HepG2 (cell line): ENCODE data around the gene MRPL43. TPM values are rescaled to one million over a fixed set of nuclear protein-coding genes. Genes with fewer than 3 reads are reported as not detected.

Source experiments
- CEBPG ChIP-seq: IDR thresholded peaks from 2 replicates; pipeline ENCODE4 v1.6.1; 2016
- EEA1 ChIP-seq: sonication (generic); formaldehyde crosslinking; IDR thresholded peaks from 2 replicates; pipeline ENCODE4 v1.5.1; 2020; ENCODE audit warnings: mild to moderate bottlenecking, missing genetic modification reagents, borderline replicate concordance
- EP300 ChIP-seq, 3 experiments: sonication (generic) in 1 of 3; formaldehyde crosslinking in 1 of 3; IDR thresholded peaks; 2 replicates each; pipeline versions ENCODE4 v1.5.1 to v1.6.1; 2011 to 2020; ENCODE audit warnings: low read depth in 2 of 3, low read length in 2 of 3, borderline replicate concordance in 1 of 3, improper control_type of control experiment in 1 of 3, mild to moderate bottlenecking in 1 of 3, missing genetic modification reagents in 1 of 3, moderate library complexity in 1 of 3
- EZH2 ChIP-seq: conservative IDR thresholded peaks from 2 replicates; pipeline ENCODE4 v1.6.1; 2012; ENCODE audit warnings: mild to moderate bottlenecking, low read depth, low read length, moderate library complexity
- HNF4A ChIP-seq: sonication (generic); formaldehyde crosslinking; IDR thresholded peaks from 2 replicates; pipeline ENCODE4 v1.4.0; 2020; ENCODE audit warnings: missing genetic modification reagents
- HNF4G ChIP-seq, 2 experiments: sonication (generic) in 1 of 2; formaldehyde crosslinking in 1 of 2; IDR thresholded peaks; 2 replicates each; pipeline versions ENCODE4 v1.4.0 to v1.6.1; 2011 to 2020; ENCODE audit warnings: borderline replicate concordance in 2 of 2, low read depth in 2 of 2, mild to moderate bottlenecking in 2 of 2, low read length in 1 of 2, missing genetic modification reagents in 1 of 2, moderate library complexity in 1 of 2
- LCORL ChIP-seq, 2 experiments: fragments of 450-650 bp in 1 of 2; sonication (generic) in 1 of 2; formaldehyde crosslinking in 1 of 2; IDR thresholded peaks; 2 replicates each; pipeline versions ENCODE4 v1.5.0 to v1.6.1; 2017 to 2020; ENCODE audit warnings: antibody characterized with exemption in 1 of 2, missing genetic modification reagents in 1 of 2
- MED1 ChIP-seq: sonication (generic); formaldehyde crosslinking; IDR thresholded peaks from 2 replicates; pipeline ENCODE4 v1.4.0; 2020; ENCODE audit warnings: missing genetic modification reagents
- NFE2 ChIP-seq: sonication (generic); formaldehyde crosslinking; IDR thresholded peaks from 2 replicates; pipeline ENCODE4 v1.4.0; 2020; ENCODE audit warnings: missing genetic modification reagents
- RAD51 ChIP-seq: fragments of 450-650 bp; IDR thresholded peaks from 2 replicates; pipeline ENCODE4 v1.6.1; 2016; ENCODE audit warnings: borderline replicate concordance
- RARA ChIP-seq: IDR thresholded peaks from 2 replicates; pipeline ENCODE4 v1.6.1; 2016; ENCODE audit warnings: missing genetic modification reagents, missing compliant biosample characterization
- SALL2 ChIP-seq: sonication (generic); formaldehyde crosslinking; IDR thresholded peaks from 2 replicates; pipeline ENCODE4 v1.8.1; 2023; ENCODE audit warnings: mild to moderate bottlenecking, missing genetic modification reagents, inconsistent platforms
- SPEN ChIP-seq: sonication (generic); formaldehyde crosslinking; IDR thresholded peaks from 2 replicates; pipeline ENCODE4 v1.5.1; 2020; ENCODE audit warnings: low read depth, mild to moderate bottlenecking, missing genetic modification reagents
- TAF1 ChIP-seq: sonication (generic); formaldehyde crosslinking; IDR thresholded peaks from 2 replicates; pipeline ENCODE4 v1.4.0; 2020; ENCODE audit warnings: missing genetic modification reagents
- TOE1 ChIP-seq: sonication (generic); formaldehyde crosslinking; IDR thresholded peaks from 2 replicates; pipeline ENCODE4 v1.4.0; 2020; ENCODE audit warnings: mild to moderate bottlenecking, missing genetic modification reagents
- ZNF205 ChIP-seq: IDR thresholded peaks from 2 replicates; pipeline ENCODE4 v1.6.1; 2018; ENCODE audit warnings: missing biosample characterization, missing genetic modification reagents
- ZNF225 ChIP-seq: sonication (generic); formaldehyde crosslinking; IDR thresholded peaks from 2 replicates; pipeline ENCODE4 v1.4.0; 2020; ENCODE audit warnings: mild to moderate bottlenecking, missing genetic modification reagents
- ZNF331 ChIP-seq: sonication (generic); formaldehyde crosslinking; IDR thresholded peaks from 2 replicates; pipeline ENCODE4 v1.4.0; 2020; ENCODE audit warnings: missing genetic modification reagents
- ZNF713 ChIP-seq: sonication (generic); formaldehyde crosslinking; IDR thresholded peaks from 2 replicates; pipeline ENCODE4 v1.4.0; 2020; ENCODE audit warnings: mild to moderate bottlenecking, missing genetic modification reagents
- ZNF772 ChIP-seq: sonication (generic); formaldehyde crosslinking; IDR thresholded peaks from 2 replicates; pipeline ENCODE4 v1.5.0; 2020; ENCODE audit warnings: mild to moderate bottlenecking, missing genetic modification reagents
- polyA plus RNA-seq, 8 experiments: library from polyadenylated mRNA; depleted of rRNA in 3 of 8; stranded (reverse) in 7 of 8; unstranded in 1 of 8; fragments of >200 nt; fragmentation: Illumina TruSeq in 4 of 8; extraction: Trizol in 4 of 8; gene quantifications; 2 replicates each; pipeline versions ENCODE4 v1.2.1 to v1.2.3, GENCODE V29; 2011 to 2016; ENCODE audit warnings: low read depth in 4 of 8, missing spikeins in 1 of 8, mixed read lengths in 1 of 8; ENCODE audit not compliant: insufficient read depth in 1 of 8
- total RNA-seq, 5 experiments: library from RNA; depleted of rRNA; stranded (reverse); fragments of >200 nt; fragmentation: Illumina TruSeq; extraction: Trizol; gene quantifications; 2 replicates each; pipeline ENCODE4 v1.2.3, GENCODE V29; 2016; ENCODE audit warnings: low read depth in 1 of 5
- TF ChIP-seq, protein P1 (sequence below): sonication (generic); formaldehyde crosslinking; IDR thresholded peaks from 2 replicates; pipeline ENCODE4 v1.4.0; 2020; ENCODE audit warnings: mild to moderate bottlenecking, missing genetic modification reagents
- TF ChIP-seq, protein P2 (sequence below): sonication (generic); formaldehyde crosslinking; IDR thresholded peaks from 2 replicates; pipeline ENCODE4 v1.5.1; 2020; ENCODE audit warnings: mild to moderate bottlenecking, moderate library complexity, missing genetic modification reagents
- TF ChIP-seq, protein P3 (sequence below), 2 experiments: sonication (generic) in 1 of 2; formaldehyde crosslinking in 1 of 2; IDR thresholded peaks; 2 replicates each; pipeline versions ENCODE4 v1.4.0 to v1.6.1; 2018 to 2020; ENCODE audit warnings: missing genetic modification reagents in 2 of 2, borderline replicate concordance in 1 of 2, low read depth in 1 of 2, mild to moderate bottlenecking in 1 of 2, missing biosample characterization in 1 of 2
- TF ChIP-seq, protein P4 (sequence below): sonication (generic); formaldehyde crosslinking; IDR thresholded peaks from 2 replicates; pipeline ENCODE4 v1.5.0; 2020; ENCODE audit warnings: missing genetic modification reagents

The MRPL43 gene
- total and polyA plus RNA-seq, 2 of the 13 experiments (the other 11 are each of a cell fraction or from before 2014, with no cell fraction given): 71.0 to 73.7 TPM

DNA sequence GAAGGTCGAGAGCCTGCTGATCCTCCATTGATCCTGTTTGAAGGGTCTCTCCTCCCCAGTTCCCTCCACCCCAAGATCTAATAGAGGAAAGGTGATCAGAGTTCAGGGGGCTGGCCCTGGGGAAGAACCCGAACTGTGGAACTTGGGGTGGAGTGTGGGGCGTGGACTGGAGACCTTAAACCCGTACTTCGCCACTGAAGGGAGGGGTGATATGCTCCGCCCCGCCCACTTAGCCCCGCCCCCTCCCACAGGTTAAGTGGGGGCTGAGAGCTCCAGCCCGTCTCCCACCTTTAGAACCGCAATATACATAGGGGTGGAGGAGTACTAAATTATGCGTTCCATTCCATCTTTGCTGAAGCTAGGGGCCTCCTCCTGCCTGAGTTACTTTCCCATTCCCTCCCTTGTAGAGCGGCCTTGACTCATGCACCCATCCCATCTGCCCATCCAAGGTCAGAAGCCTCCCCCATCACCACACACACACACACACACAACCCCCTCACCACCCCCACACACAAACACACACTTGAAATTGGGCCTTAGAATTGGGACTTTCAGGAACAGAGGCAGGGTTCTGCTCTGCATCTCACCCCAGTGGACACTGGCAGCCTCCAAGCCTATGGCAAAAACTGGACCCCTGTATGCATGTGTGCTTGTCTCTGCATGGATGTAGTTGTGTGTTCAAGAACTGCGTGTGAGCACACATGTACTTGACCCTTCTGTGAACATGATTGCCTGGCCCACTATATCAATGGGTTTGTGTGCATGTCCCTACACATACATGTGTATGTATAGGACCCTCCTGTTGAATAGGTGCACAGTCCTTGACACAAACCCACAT lies 17.0 kb downstream of the MRPL43 start (continued):
- TF ChIP-seq, protein P1, sequence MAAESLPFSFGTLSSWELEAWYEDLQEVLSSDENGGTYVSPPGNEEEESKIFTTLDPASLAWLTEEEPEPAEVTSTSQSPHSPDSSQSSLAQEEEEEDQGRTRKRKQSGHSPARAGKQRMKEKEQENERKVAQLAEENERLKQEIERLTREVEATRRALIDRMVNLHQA: no peak
- TF ChIP-seq RARA (CRISPR knock-in tag) (peak; percentile 51; the same call in 1 of the 2 replicates), TAF1 (CRISPR knock-in tag) (no peak; the same call in 1 of the 2 replicates), SPEN (CRISPR knock-in tag) (0 out of 2 replicates have a peak, but pooled peaks have one; percentile 7), NFE2 (CRISPR knock-in tag) (no peak), ZNF205 (CRISPR knock-in tag) (no peak; the same call in 1 of the 2 replicates), ZNF225 (0 out of 2 replicates have a peak, but pooled peaks have one; percentile 39), RAD51 (no peak), LCORL (IDR thresholded peaks at IDR 0.05) (no peak), LCORL (CRISPR knock-in tag; IDR thresholded peaks at IDR 0.05) (0 out of 2 replicates have a peak, but pooled peaks have one; percentile 15), ZNF331 (CRISPR knock-in tag) (0 out of 2 replicates have a peak, but pooled peaks have one; percentile 13), EP300 (IDR thresholded peaks at IDR 0.05; ENCODE audit: low read depth in 2 of 2, low read length in 2 of 2) (peak in 1 of 2 experiments; percentile 51; a peak in 1 of 4 replicates), EP300 (CRISPR knock-in tag; IDR thresholded peaks at IDR 0.05; ENCODE audit: borderline replicate concordance) (peak; percentile 48; the same call in 1 of the 2 replicates), HNF4G (IDR thresholded peaks at IDR 0.05; ENCODE audit: borderline replicate concordance, low read depth, low read length) (peak; percentile 53), HNF4G (CRISPR knock-in tag; IDR thresholded peaks at IDR 0.05; ENCODE audit: borderline replicate concordance, low read depth) (peak; percentile 67; the same call in 1 of the 2 replicates), ZNF713 (CRISPR knock-in tag) (no peak), TOE1 (no peak), CEBPG (no peak), MED1 (CRISPR knock-in tag) (peak; percentile 37), ZNF772 (CRISPR knock-in tag) (no peak; the same call in 1 of the 2 replicates), EZH2 (no peak), HNF4A (peak; percentile 70), SALL2 (no peak), EEA1 (CRISPR knock-in tag) (0 out of 2 replicates have a peak, but pooled peaks have one; percentile 20)
- TF ChIP-seq, protein P2, sequence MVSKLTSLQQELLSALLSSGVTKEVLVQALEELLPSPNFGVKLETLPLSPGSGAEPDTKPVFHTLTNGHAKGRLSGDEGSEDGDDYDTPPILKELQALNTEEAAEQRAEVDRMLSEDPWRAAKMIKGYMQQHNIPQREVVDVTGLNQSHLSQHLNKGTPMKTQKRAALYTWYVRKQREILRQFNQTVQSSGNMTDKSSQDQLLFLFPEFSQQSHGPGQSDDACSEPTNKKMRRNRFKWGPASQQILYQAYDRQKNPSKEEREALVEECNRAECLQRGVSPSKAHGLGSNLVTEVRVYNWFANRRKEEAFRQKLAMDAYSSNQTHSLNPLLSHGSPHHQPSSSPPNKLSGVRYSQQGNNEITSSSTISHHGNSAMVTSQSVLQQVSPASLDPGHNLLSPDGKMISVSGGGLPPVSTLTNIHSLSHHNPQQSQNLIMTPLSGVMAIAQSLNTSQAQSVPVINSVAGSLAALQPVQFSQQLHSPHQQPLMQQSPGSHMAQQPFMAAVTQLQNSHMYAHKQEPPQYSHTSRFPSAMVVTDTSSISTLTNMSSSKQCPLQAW (CRISPR knock-in tag): 0 out of 2 replicates have a peak, but pooled peaks have one; percentile 56
- TF ChIP-seq, protein P3, sequence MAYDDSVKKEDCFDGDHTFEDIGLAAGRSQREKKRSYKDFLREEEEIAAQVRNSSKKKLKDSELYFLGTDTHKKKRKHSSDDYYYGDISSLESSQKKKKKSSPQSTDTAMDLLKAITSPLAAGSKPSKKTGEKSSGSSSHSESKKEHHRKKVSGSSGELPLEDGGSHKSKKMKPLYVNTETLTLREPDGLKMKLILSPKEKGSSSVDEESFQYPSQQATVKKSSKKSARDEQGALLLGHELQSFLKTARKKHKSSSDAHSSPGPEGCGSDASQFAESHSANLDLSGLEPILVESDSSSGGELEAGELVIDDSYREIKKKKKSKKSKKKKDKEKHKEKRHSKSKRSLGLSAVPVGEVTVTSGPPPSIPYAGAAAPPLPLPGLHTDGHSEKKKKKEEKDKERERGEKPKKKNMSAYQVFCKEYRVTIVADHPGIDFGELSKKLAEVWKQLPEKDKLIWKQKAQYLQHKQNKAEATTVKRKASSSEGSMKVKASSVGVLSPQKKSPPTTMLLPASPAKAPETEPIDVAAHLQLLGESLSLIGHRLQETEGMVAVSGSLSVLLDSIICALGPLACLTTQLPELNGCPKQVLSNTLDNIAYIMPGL (CRISPR knock-in tag; IDR thresholded peaks at IDR 0.05; ENCODE audit: borderline replicate concordance in 1 of 2, low read depth in 1 of 2): peak in 1 of 2 experiments; percentile 10; a peak in 1 of 4 replicates
- TF ChIP-seq, protein P4, sequence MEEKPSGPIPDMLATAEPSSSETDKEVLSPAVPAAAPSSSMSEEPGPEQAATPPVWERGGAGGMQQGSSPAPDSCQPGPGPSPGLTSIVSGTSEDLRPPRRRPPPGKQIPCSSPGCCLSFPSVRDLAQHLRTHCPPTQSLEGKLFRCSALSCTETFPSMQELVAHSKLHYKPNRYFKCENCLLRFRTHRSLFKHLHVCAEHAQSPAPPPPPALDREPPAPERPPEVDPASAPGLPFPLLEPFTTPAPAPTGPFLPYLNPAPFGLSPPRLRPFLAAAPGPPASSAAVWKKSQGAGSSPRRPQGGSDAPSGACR (CRISPR knock-in tag): peak; percentile 90
